GM18907 (cell line): ENCODE measurements around the gene COA1.
A peak's percentile ranks its signal among the peaks of the same experiment; 100 is the strongest.
"Not testable (repeated sequence)": the region's sequence is repeated elsewhere in the genome, so short reads cannot be mapped to it uniquely, and the experiment has no call there.

Experiments used
- ATAC-seq: cut with Tn5 transposase; IDR thresholded peaks from one replicate; pipeline ENCODE4 v1.9.1; 2021; ENCODE audit warnings: mild to moderate bottlenecking, moderate library complexity; ENCODE audit not compliant: unreplicated experiment

The COA1 gene

DNA sequence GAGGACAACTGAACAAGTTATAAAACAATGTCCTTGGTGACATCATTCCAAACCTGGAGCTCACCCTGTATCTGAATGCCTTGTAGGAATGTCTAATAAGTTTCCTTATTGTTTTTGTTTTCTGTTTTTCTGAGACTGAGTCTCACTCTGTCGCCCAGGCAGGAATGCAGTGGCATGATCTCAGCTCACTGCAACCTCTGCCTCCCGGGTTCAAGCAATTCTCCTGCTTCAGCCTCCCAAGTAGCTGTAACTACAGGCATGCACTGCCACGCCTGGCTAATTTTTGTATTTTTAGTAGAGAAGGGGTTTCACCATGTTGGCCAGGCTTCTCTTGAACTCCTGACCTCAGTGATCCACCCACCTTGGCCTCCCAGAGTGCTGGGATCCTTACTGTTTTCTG lies 2.2 kb upstream of the COA1 start:
- ATAC-seq = not testable (repeated sequence)

- ATAC-seq = peak; percentile 12
These were observed 563 bp upstream of the COA1 start for GRCh38 chr7:43729924-43730248.

DNA sequence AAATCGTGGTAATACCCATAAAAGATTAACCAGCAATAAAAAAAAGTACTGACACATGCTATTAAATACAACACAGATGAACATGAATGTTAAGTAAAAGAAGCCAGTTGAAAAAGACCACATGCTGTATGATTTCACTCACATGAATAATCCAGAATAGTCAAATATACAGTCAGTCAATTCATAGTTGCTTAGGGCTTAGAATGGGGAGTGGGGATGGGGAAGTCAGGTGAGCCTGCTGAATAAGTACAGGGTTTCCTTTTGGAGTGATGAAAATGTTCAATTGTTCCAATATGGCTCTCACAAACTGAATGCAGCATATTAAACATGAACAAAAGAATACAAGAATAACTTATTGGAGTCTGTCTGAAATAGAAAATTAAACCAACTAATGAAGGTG lies 1.8 kb downstream of the COA1 start:
- no peak for ATAC-seq

- no peak for ATAC-seq
These were observed 2.3 kb downstream of the COA1 start for GRCh38 chr7:43727003-43727402.

DNA sequence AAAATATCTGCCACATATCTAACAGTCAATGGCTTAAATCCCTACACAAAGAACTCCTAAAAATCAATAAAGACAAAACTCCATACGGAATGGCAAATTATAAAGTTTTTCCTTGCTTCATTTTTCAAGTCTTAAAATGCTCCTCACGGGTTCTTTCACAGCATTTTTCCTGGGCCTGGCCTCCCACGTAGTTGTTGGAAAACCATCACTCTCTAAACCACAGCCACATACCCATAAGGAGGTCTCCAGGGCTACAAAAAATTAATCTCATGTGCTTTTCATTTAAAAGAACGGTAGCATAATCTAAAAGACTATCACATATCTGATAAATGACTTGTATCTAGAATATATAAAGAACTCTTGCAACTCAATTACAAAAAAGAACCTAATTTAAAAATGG lies 2.9 kb downstream of the COA1 start:
- no peak for ATAC-seq

- ATAC-seq = no peak
These were observed 4.1 kb downstream of the COA1 start for GRCh38 chr7:43725251-43725650.

DNA sequence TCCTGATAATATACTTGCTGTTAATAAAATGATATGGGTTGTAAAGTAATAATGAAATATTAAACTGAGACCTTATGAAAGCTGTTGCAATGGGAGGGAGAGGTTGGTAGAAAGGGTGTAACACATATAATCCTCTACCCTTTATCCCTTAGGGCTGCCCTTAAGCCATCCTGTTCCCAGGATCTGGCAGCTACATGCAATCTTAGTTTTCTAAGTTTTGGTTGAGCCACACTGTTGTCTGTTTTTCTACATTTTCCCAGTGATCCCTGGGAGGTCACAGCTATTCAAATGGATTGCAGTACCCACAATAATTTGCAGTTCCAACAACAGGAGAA lies 6.3 kb downstream of the COA1 start:
- ATAC-seq = no peak

GRCh38 chr7:43721193-43721806 lies 8.0 kb downstream of the COA1 start:
- no peak for ATAC-seq

GRCh38 chr7:43716598-43716997 lies 12.7 kb downstream of the COA1 start:
- ATAC-seq = no peak

- not testable (repeated sequence) for ATAC-seq
These were observed 13.4 kb downstream of the COA1 start for GRCh38 chr7:43715966-43716365.

DNA sequence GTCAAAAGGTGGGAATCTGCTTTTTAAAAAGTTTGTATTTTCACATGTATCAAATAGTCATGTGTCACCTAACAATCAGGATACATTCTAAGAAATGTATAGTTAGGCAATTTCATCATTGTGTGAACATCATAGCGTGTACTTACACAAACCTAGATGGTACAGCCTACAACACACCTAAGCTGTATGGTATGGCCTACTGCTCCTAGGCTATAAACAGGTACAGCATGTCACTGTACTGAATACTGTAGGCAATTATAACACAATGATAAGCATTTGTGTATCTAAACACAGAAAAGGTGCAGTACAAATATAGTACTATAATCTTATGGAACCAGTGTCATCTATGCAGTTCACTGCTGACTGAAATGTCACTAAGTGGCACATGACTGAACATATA lies 17.8 kb downstream of the COA1 start:
- no peak for ATAC-seq

- ATAC-seq = not testable (repeated sequence)
These were observed 21.3 kb downstream of the COA1 start for GRCh38 chr7:43708055-43708454.

DNA sequence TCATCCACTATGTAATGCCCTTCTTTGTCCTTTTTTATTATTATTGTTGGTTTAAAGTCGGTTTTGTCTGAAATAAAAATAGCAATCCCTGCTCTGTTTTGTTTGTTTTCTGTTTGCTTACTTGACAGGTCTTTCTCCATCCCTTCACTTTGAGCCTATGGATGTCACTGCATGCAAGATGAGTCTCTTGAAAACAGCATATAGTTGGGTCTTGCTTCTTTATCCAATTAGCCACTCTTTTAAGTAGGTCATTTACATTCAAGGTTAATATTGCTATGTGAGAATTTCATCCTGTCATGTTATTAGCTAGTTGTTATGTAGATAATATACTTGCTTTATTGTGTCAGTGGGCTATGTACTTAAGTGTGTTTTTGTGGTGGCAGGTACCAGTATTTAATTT lies 25.8 kb downstream of the COA1 start:
- ATAC-seq = no peak

DNA sequence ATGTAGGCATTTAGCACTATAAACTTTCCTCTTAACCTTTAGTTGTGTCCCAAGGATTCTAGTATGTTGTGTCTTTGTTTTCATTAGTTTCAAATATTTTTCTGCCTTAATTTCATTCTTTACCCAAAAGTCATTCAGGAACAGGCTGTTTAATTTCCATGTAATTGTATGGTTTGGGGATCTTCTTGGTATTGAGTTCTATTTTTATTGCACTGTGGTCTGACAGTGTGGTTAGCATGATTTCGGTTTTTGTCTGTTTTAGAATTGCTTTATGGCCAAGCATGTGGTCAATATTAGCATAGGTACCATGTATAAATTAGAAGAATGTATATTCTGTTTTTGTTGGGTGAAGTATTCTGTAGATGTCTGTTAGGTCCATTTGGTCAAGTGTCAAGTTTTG lies 26.3 kb downstream of the COA1 start:
- ATAC-seq = no peak

GRCh38 chr7:43701929-43702328 lies 27.4 kb downstream of the COA1 start:
- no peak for ATAC-seq

GRCh38 chr7:43701500-43701854 lies 27.8 kb downstream of the COA1 start:
- no peak for ATAC-seq

DNA sequence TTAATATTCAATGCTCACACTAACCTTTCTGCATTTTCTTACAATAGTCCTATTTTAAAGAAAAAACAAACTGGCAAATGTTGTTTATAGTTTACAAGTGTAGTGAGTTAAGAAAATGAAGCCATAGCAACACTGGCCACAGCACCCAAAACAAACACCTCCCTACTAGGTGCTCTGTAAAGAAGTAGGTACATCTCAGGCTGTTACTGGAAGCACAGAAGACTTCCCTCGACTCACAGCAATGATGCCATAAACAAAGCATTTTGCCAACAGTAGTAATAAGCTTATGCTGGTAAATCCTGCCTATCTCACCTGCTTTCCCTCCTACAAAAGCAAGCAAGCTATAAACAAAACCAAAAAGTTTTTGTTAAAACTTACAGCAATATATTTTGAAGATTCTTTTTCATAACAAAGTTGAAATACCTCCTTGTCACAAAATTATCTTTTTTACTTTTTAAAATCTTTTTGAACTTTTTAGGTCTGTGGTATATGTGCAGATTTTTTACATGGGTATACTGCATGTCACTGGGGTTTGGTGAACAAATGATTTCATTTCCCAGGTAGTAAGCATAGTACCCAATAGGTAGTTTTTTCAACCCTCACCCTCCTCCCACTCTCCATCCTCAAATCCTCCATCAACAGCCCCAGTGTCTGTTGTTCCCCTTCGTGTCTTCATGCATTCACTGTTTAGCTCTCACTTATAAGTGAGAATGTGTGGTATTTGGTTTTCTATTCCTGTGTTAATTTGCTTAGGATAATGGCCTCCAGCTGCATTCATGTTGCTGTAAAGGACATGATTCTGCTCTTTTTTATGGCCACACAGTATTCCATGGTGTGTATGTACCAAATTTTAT lies 28.4 kb downstream of the COA1 start:
- ATAC-seq = no peak

DNA sequence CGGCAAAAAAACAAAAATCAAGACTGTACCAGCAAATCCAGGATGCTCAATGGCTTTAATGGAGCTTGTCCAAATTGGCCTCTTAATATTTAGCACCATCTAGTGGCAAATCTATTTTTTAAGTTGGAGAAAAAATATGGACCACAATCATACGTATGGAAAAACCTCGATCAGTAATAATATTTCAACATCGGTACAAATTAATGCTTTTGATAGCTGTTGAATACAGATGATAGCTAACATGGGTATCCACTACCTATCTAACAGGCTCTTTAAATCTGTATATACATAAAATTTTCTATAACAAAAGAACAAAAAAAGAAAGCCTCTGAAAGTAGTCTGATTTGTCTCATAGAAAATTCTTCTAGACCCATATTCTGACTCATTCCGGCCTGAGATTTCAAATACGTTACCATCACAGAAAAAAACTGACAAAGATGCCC lies 29.2 kb downstream of the COA1 start:
- ATAC-seq = no peak

- no peak for ATAC-seq
These were observed 30.7 kb downstream of the COA1 start for GRCh38 chr7:43698460-43699255.

DNA sequence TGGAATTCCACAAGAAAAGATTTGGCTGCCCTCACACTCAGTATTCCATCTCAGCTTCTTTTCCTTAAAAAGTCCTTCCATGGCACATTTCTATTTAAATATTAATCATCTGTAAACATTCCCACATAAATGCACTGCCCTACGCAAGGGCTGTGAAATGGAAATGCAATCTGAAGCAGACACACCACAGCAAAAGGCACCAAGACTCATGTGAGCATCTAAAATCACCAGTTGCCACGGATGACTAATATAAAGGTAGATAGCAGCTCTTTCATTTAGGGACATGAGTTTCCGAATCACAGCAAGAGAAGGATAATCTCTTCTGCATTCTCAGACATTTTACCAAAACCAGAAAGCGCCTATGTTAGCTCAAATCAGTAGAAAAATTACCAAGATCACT lies 31.6 kb downstream of the COA1 start:
- ATAC-seq = no peak

DNA sequence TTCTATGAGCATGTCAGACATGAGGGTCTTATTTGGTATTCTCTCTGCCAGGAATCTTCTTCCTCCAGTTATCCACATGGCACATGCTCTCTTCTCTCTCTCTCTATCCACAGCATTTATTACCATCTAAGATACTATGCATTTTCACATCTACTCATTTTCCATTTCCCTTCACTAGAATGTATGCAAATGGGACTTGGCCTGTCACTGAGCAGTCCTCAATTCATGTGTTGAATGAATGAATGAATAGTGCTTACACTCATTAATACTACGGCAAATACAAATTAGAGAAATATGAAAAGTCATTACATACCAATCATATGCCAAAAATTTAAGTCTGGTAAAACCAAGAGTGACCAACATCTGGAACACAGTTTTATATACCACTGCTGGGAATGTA lies 34.0 kb downstream of the COA1 start:
- no peak for ATAC-seq

DNA sequence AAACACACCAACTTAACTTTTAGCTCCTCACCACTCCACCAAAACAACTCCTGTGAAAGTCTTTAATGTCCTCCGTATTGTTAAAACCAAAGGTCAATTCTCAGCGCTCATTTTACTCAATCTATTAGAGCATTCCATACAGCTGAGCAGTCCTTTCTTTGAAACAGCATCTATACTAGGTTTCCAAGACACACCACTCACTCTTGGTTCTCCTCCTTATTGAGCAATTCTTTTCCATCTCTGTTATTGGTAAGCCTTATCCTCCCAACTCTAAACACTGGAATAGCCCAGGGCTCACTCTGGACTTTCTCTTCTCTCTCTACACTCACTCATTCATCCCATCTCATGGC lies 34.9 kb downstream of the COA1 start:
- ATAC-seq = no peak
